OCI-LY3 (cell line): ENCODE data around the gene FCGBP.
A peak's percentile ranks its signal among the peaks of the same experiment; 100 is the strongest.

Experiments used
- H2AFZ ChIP-seq: fragments of 200-600, 300-600 bp; shearing (Covaris generic); 2 replicates; pipeline ENCODE4 v1.6.0; 2014; ENCODE audit warnings: antibody characterized with exemption, low read depth, low read length
- H3K27ac ChIP-seq: fragments of 200-600, 300-600 bp; sonication (generic); 2 replicates; pipeline ENCODE4 v1.5.1; 2014; ENCODE audit warnings: mild to moderate bottlenecking, low read length, moderate library complexity, mixed read lengths
- H3K27me3 ChIP-seq: fragments of 200-600, 300-600 bp; sonication (generic); 2 replicates; pipeline ENCODE4 v1.6.1; 2014; ENCODE audit warnings: low read depth, low read length, mixed read lengths
- H3K36me3 ChIP-seq: fragments of 200-600, 300-600 bp; sonication (generic); replicated peaks from 2 replicates; pipeline ENCODE3; 2014; ENCODE audit warnings: low read depth, low read length, mixed read lengths
- H3K4me1 ChIP-seq: fragments of 300-600, 200-600 bp; sonication (generic); 2 replicates; pipeline ENCODE4 v1.6.1; 2014; ENCODE audit warnings: low read length, mixed read lengths
- H3K4me2 ChIP-seq: fragments of 200-600, 300-600 bp; sonication (generic); 2 replicates; pipeline ENCODE4 v1.6.1; 2014; ENCODE audit warnings: low read length, mixed read lengths
- H3K4me3 ChIP-seq: fragments of 300-600, 200-600 bp; sonication (generic); 2 replicates; pipeline ENCODE4 v1.5.1; 2014; ENCODE audit warnings: antibody characterized with exemption, mild to moderate bottlenecking, low read length, moderate library complexity
- H3K79me2 ChIP-seq: fragments of 300-600, 200-600 bp; shearing (Covaris generic); 2 replicates; pipeline ENCODE4 v1.6.1; 2014; ENCODE audit warnings: mild to moderate bottlenecking, low read length, mixed read lengths
- H3K9ac ChIP-seq: fragments of 300-600, 200-600 bp; shearing (Covaris generic); 2 replicates; pipeline ENCODE4 v1.6.0; 2014; ENCODE audit warnings: mild to moderate bottlenecking, low read length, moderate library complexity
- H3K9me3 ChIP-seq: fragments of 200-600, 300-600 bp; shearing (Covaris generic); 2 replicates; pipeline ENCODE4 v1.6.1; 2014; ENCODE audit warnings: low read length, mixed read lengths; ENCODE audit not compliant: insufficient read depth
- H4K20me1 ChIP-seq: fragments of 200-600, 300-600 bp; sonication (generic); 2 replicates; pipeline ENCODE4 v1.6.1; 2016; ENCODE audit warnings: low read length, mixed read lengths; ENCODE audit not compliant: insufficient read depth
- CTCF ChIP-seq: fragments of 200-600, 300-600 bp; sonication (generic); IDR thresholded peaks from 2 replicates; pipeline ENCODE4 v1.5.1; 2014; ENCODE audit warnings: antibody characterized with exemption, low read length, low read depth
- EZH2phosphoT487 ChIP-seq: fragments of 200-600 bp; shearing (Covaris generic); IDR thresholded peaks from 2 replicates; pipeline ENCODE4 v1.6.1; 2018; ENCODE audit warnings: antibody characterized with exemption, mixed run types, low read depth

Gene FCGBP

GRCh38 chr19:39943586-39943985 lies 9.2 kb upstream of the FCGBP start:
- TF ChIP-seq EZH2phosphoT487 (no peak), CTCF (no peak)
- no peaks in the 10 kb centered on the region for H4K20me1 ChIP-seq
- H3K4me1 ChIP-seq, result peaks cover 51% of the 10 kb centered on the region
- peak overlapping the region; percentile 54 for H3K9ac ChIP-seq
- H3K27ac ChIP-seq, result peak overlapping the region; percentile 91
- no peak overlapping the region for H3K4me3 ChIP-seq
- H3K36me3 ChIP-seq, result peaks cover 12% of the 10 kb centered on the region
- H3K27me3 ChIP-seq, result no peaks in the 10 kb centered on the region
- no peak overlapping the region for H2AFZ ChIP-seq
- H3K4me2 ChIP-seq, result peak overlapping the region; percentile 52
- no peaks in the 10 kb centered on the region for H3K79me2 ChIP-seq
- peaks cover 15% of the 10 kb centered on the region for H3K9me3 ChIP-seq

GRCh38 chr19:39942366-39942730 lies 7.9 kb upstream of the FCGBP start:
- H3K9me3 ChIP-seq, result peaks cover 15% of the 10 kb centered on the region
- H3K27me3 ChIP-seq, result no peaks in the 10 kb centered on the region
- no peaks in the 10 kb centered on the region for H4K20me1 ChIP-seq
- H3K4me1 ChIP-seq, result peaks cover 56% of the 10 kb centered on the region
- H3K79me2 ChIP-seq, result no peaks in the 10 kb centered on the region
- no peak overlapping the region for H2AFZ ChIP-seq
- peaks cover 12% of the 10 kb centered on the region for H3K36me3 ChIP-seq
- peak overlapping the region; percentile 84 for H3K9ac ChIP-seq
- peak overlapping the region; percentile 67 for H3K4me2 ChIP-seq
- no peak for TF ChIP-seq CTCF
- TF ChIP-seq EZH2phosphoT487, result no peak
- H3K27ac ChIP-seq, result peak overlapping the region; percentile 91
- H3K4me3 ChIP-seq, result peak overlapping the region; percentile 63

- peak overlapping the region; percentile 91 for H3K27ac ChIP-seq
- H3K4me3 ChIP-seq, result peak overlapping the region; percentile 63
- H3K4me2 ChIP-seq, result peak overlapping the region; percentile 67
- H3K79me2 ChIP-seq, result no peaks in the 10 kb centered on the region
- TF ChIP-seq EZH2phosphoT487 (no peak), CTCF (no peak)
- peaks cover 62% of the 10 kb centered on the region for H3K4me1 ChIP-seq
- peak overlapping the region; percentile 4; the same call in 1 of the 2 replicates for H2AFZ ChIP-seq
- peaks cover 12% of the 10 kb centered on the region for H3K36me3 ChIP-seq
- peak overlapping the region; percentile 84 for H3K9ac ChIP-seq
- H4K20me1 ChIP-seq, result no peaks in the 10 kb centered on the region
- peaks cover 15% of the 10 kb centered on the region for H3K9me3 ChIP-seq
- H3K27me3 ChIP-seq, result no peaks in the 10 kb centered on the region
These were observed 7.4 kb upstream of the FCGBP start for GRCh38 chr19:39941615-39942365.

GRCh38 chr19:39941151-39941550 lies 6.7 kb upstream of the FCGBP start:
- peaks cover 15% of the 10 kb centered on the region for H3K9me3 ChIP-seq
- no peaks in the 10 kb centered on the region for H3K79me2 ChIP-seq
- H3K9ac ChIP-seq, result peak overlapping the region; percentile 73
- H3K27me3 ChIP-seq, result no peaks in the 10 kb centered on the region
- no peaks in the 10 kb centered on the region for H4K20me1 ChIP-seq
- H2AFZ ChIP-seq, result peak overlapping the region; percentile 4; the same call in 1 of the 2 replicates
- peak overlapping the region; percentile 67 for H3K4me2 ChIP-seq
- peaks cover 68% of the 10 kb centered on the region for H3K4me1 ChIP-seq
- H3K36me3 ChIP-seq, result peaks cover 12% of the 10 kb centered on the region
- peak overlapping the region; percentile 44 for H3K4me3 ChIP-seq
- H3K27ac ChIP-seq, result peak overlapping the region; percentile 91
- TF ChIP-seq EZH2phosphoT487 (no peak), CTCF (no peak)
